Endothelial cell of umbilical vein (primary cell): ENCODE measurements around the gene ADGB. TPM values are rescaled to one million over a fixed set of nuclear protein-coding genes. Genes with fewer than 3 reads are reported as not detected.

Experiments
- BruUV-seq: library from RNA; stranded (reverse); fragments of 400-500 nt; replicated peaks from 2 replicates; lab custom pipeline; 2021; lab: Mats Ljungman, UMichigan
- CTCF ChIA-PET: fragments of 300-600, 350-600 bp; sonication (Branson Sonifier 250); formaldehyde crosslinking; loops from one replicate; lab custom pipeline; 2021; ENCODE audit warnings: antibody characterized with exemption, inconsistent platforms; lab: Charles Lee
- POLR2A ChIA-PET: fragments of 300-600, 350-600 bp; sonication (Branson Sonifier 250); formaldehyde crosslinking; loops from one replicate; lab custom pipeline; 2021; ENCODE audit warnings: antibody characterized with exemption, inconsistent platforms; lab: Charles Lee
- DNase-seq: peaks from one replicate; pipeline ENCODE4 v3.0.0-alpha.2; 2011; ENCODE audit warnings: low read depth, low spot score
- FAIRE-seq: peaks from 2 replicates; lab custom pipeline; 2011; peaks lifted over from hg19 to GRCh38; lab: Jason Lieb, UNC
- H2AFZ ChIP-seq: 2 replicates; pipeline ENCODE4 v1.6.0; 2012; ENCODE audit warnings: low read depth, low read length, control low read depth, inconsistent platforms
- H3K27ac ChIP-seq: 2 replicates; pipeline ENCODE4 v1.5.1; 2011; ENCODE audit warnings: low read depth, mild to moderate bottlenecking, control low read depth, low read length, moderate library complexity; ENCODE audit not compliant: insufficient read depth
- H3K27me3 ChIP-seq, 2 experiments: 2 replicates each; pipeline versions ENCODE4 v1.6.0 to v1.6.1; 2011; ENCODE audit warnings: low read length in 2 of 2, mixed read lengths in 1 of 2; ENCODE audit not compliant: control insufficient read depth in 2 of 2, insufficient read depth in 2 of 2
- H3K36me3 ChIP-seq, 2 experiments: 2 replicates in 1 of 2; 3 replicates in 1 of 2; pipeline ENCODE4 v1.5.1; 2011; ENCODE audit warnings: low read length in 2 of 2, mild to moderate bottlenecking in 1 of 2, moderate library complexity in 1 of 2; ENCODE audit not compliant: control insufficient read depth in 2 of 2, insufficient read depth in 2 of 2; ENCODE audit errors: extremely low read depth in 1 of 2
- H3K4me1 ChIP-seq: 3 replicates; pipeline ENCODE4 v1.5.1; 2011; ENCODE audit warnings: mild to moderate bottlenecking, low read length; ENCODE audit not compliant: control insufficient read depth, insufficient read depth; ENCODE audit errors: extremely low read depth
- H3K4me2 ChIP-seq: 2 replicates; pipeline ENCODE4 v1.6.1; 2011; ENCODE audit warnings: low read length, control low read depth, mixed read lengths; ENCODE audit not compliant: insufficient read depth
- H3K4me3 ChIP-seq, 3 experiments: fragments of 200-600 bp in 1 of 3; sonication (generic), shearing (Covaris generic) in 1 of 3; replicated peaks in 1 of 3; 2 replicates each; pipeline ENCODE4 v1.5.1; 2011 to 2016; ENCODE audit warnings: control low read depth in 3 of 3, low read length in 3 of 3, mild to moderate bottlenecking in 2 of 3, inconsistent platforms in 1 of 3, low read depth in 1 of 3, moderate library complexity in 1 of 3; ENCODE audit not compliant: insufficient read depth in 1 of 3
- H3K79me2 ChIP-seq: 2 replicates; pipeline ENCODE4 v1.6.0; 2012; ENCODE audit warnings: low read length, inconsistent platforms; ENCODE audit not compliant: control insufficient read depth, insufficient read depth
- H3K9ac ChIP-seq: replicated peaks from 2 replicates; pipeline ENCODE3; 2011; ENCODE audit warnings: low read length, control low read depth; ENCODE audit not compliant: insufficient read depth; ENCODE audit errors: extremely low read depth
- H3K9me1 ChIP-seq: replicated peaks from 3 replicates; pipeline ENCODE4 v1.6.0; 2011; ENCODE audit warnings: mild to moderate bottlenecking, low read length; ENCODE audit not compliant: control insufficient read depth, insufficient read depth; ENCODE audit errors: extremely low read depth
- H3K9me3 ChIP-seq: replicated peaks from 2 replicates; pipeline ENCODE4 v1.5.1; 2012; ENCODE audit warnings: low read length, inconsistent platforms; ENCODE audit not compliant: control insufficient read depth, insufficient read depth
- H4K20me1 ChIP-seq: replicated peaks from 2 replicates; pipeline ENCODE3; 2011; ENCODE audit warnings: mild to moderate bottlenecking, low read length; ENCODE audit not compliant: control insufficient read depth, insufficient read depth; ENCODE audit errors: extremely low read depth
- CTCF ChIP-seq, 2 donors: IDR thresholded peaks; 1 replicate in 1 of 2; 2 replicates in 1 of 2; pipeline ENCODE4 v1.5.1; 2011; ENCODE audit warnings: low read length in 2 of 2, mild to moderate bottlenecking in 2 of 2, moderate library complexity in 2 of 2, control low read depth in 1 of 2, inconsistent platforms in 1 of 2, low read depth in 1 of 2; ENCODE audit not compliant: insufficient read depth in 1 of 2; ENCODE audit errors: extremely low read depth in 1 of 2
- EZH2 ChIP-seq: IDR thresholded peaks from 2 replicates; pipeline ENCODE4 v1.6.1; 2012; ENCODE audit warnings: borderline replicate concordance, low read depth, mild to moderate bottlenecking, moderate library complexity, low read length, inconsistent platforms; ENCODE audit not compliant: severe bottlenecking
- FOS ChIP-seq: IDR thresholded peaks from 2 replicates; pipeline ENCODE4 v1.6.1; 2011; ENCODE audit warnings: mild to moderate bottlenecking, low read length, moderate library complexity, borderline replicate concordance; ENCODE audit not compliant: insufficient read depth
- GATA2 ChIP-seq: IDR thresholded peaks from 2 replicates; pipeline ENCODE4 v1.7.0; 2011; ENCODE audit warnings: low read depth, mild to moderate bottlenecking, moderate library complexity, mixed read lengths, low read length; ENCODE audit not compliant: insufficient read length, insufficient read depth
- JUN ChIP-seq: IDR thresholded peaks from 2 replicates; pipeline ENCODE4 v1.6.1; 2011; ENCODE audit warnings: borderline replicate concordance, low read depth; ENCODE audit not compliant: insufficient read length, insufficient read depth
- MYC ChIP-seq: IDR thresholded peaks from one replicate; pipeline ENCODE4 v1.6.1; 2011; ENCODE audit warnings: mild to moderate bottlenecking, low read depth, low read length
- POLR2A ChIP-seq: IDR thresholded peaks from 2 replicates; pipeline ENCODE4 v1.6.1; 2012; ENCODE audit warnings: low read depth, mild to moderate bottlenecking, control low read depth, low read length
- POLR2AphosphoS5 ChIP-seq: IDR thresholded peaks from 2 replicates; pipeline ENCODE4 v1.6.1; 2012; ENCODE audit warnings: low read depth, mild to moderate bottlenecking, control low read depth, low read length, moderate library complexity; ENCODE audit not compliant: insufficient read depth
- dilution Hi-C: fragments of 300-500 bp; cut with MboI; formaldehyde crosslinking; loops from one replicate; pipeline ENCODE4 v1.15.0; 2019; ENCODE audit warnings: low sequenced_read_pairs; ENCODE audit not compliant: extremely low pct_ligation_motif_present
- intact Hi-C: fragments of 100-400 bp; cut with micrococcal nuclease; formaldehyde crosslinking; loops from one replicate; pipeline ENCODE4 v1.10.0; 2022
- polyA plus RNA-seq, 4 experiments: library from polyadenylated mRNA; depleted of rRNA in 3 of 4; stranded (reverse) in 3 of 4; unstranded in 1 of 4; fragments of >200 nt; gene quantifications; 2 replicates each; pipeline versions ENCODE4 v1.2.1 to v1.2.3, GENCODE V29; 2011 to 2012; ENCODE audit warnings: missing spikeins in 1 of 4
- total RNA-seq: library from RNA; stranded (reverse); gene quantifications from 2 replicates; pipeline ENCODE4 v1.2.3, GENCODE V29; 2021
- TF ChIP-seq, protein P1 (sequence below): IDR thresholded peaks from 2 replicates; pipeline ENCODE4 v1.6.1; 2011; ENCODE audit not compliant: insufficient read depth, insufficient read length

ADGB gene
- total and polyA plus RNA-seq, 2 donors (not counting 3 experiments of a cell fraction or from before 2014, with no cell fraction given): not detected

GRCh38 chr6:146861716-146862115, 262.9 kb downstream of the ADGB start:
- FAIRE-seq (no peak), DNase-seq (no peak)
- Histone ChIP-seq H4K20me1 (no peaks in the 10 kb centered on the region), H3K9me1 (no peaks in the 10 kb centered on the region), H3K27ac (no peak overlapping the region), H2AFZ (no peak overlapping the region), H3K9me3 (no peaks in the 10 kb centered on the region), H3K79me2 (no peaks in the 10 kb centered on the region), H3K36me3 (no peaks in the 10 kb centered on the region), H3K9ac (no peak overlapping the region), H3K27me3 (no peaks in the 10 kb centered on the region), H3K4me2 (no peak overlapping the region), H3K4me1 (peaks cover 2% of the 10 kb centered on the region), H3K4me3 (no peak overlapping the region)
- TF ChIP-seq POLR2A (no peak), CTCF (IDR thresholded peaks at IDR 0.05; ENCODE audit: extremely low read depth in 1 of 2, insufficient read depth in 1 of 2, low read depth in 1 of 2, low read length in 2 of 2) (no peak), JUN (no peak), MYC (no peak), EZH2 (no peak), FOS (no peak)
- BruUV-seq: no TSS peak
- ChIA-PET CTCF (no interaction called here), POLR2A (no interaction called here)
- dilution Hi-C loops (no loop called here), intact Hi-C loops (no loop called here)

- Histone ChIP-seq H2AFZ (no peak overlapping the region), H4K20me1 (no peaks in the 10 kb centered on the region), H3K27ac (no peak overlapping the region), H3K9me3 (no peaks in the 10 kb centered on the region), H3K4me1 (peaks cover 2% of the 10 kb centered on the region), H3K36me3 (no peaks in the 10 kb centered on the region), H3K79me2 (no peaks in the 10 kb centered on the region), H3K4me2 (no peak overlapping the region), H3K9me1 (no peaks in the 10 kb centered on the region), H3K4me3 (no peak overlapping the region), H3K27me3 (no peaks in the 10 kb centered on the region), H3K9ac (no peak overlapping the region)
- ChIA-PET POLR2A (no interaction called here), CTCF (no interaction called here)
- BruUV-seq: no TSS peak
- TF ChIP-seq GATA2 (no peak), EZH2 (no peak), POLR2AphosphoS5 (no peak), JUN (no peak), POLR2A (no peak), MYC (no peak), FOS (no peak), CTCF (IDR thresholded peaks at IDR 0.05; ENCODE audit: extremely low read depth in 1 of 2, insufficient read depth in 1 of 2, low read depth in 1 of 2, low read length in 2 of 2) (no peak)
- TF ChIP-seq, protein P1, sequence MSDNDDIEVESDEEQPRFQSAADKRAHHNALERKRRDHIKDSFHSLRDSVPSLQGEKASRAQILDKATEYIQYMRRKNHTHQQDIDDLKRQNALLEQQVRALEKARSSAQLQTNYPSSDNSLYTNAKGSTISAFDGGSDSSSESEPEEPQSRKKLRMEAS: no peak
- DNase-seq (no peak), FAIRE-seq (no peak)
- intact Hi-C loops: no loop called here
- dilution Hi-C loops: no loop called here
These were observed 263.7 kb downstream of the ADGB start for GRCh38 chr6:146862508-146862919.
